Nephron progenitor cell (in vitro differentiated cells): Measurements from ENCODE around the gene AGA.

Experiments used
- DNase-seq: peaks from one replicate; pipeline ENCODE4 v3.0.0; 2021
- H3K27ac Mint-ChIP-seq: 2 replicates; pipeline ENCODE4 v1.8.0; 2021; ENCODE audit warnings: mild to moderate bottlenecking, moderate library complexity, mixed read lengths
- H3K27me3 Mint-ChIP-seq: 2 replicates; pipeline ENCODE4 v1.8.0; 2021; ENCODE audit warnings: mild to moderate bottlenecking, low read depth, mixed read lengths; ENCODE audit not compliant: poor library complexity
- H3K36me3 Mint-ChIP-seq: 2 replicates; pipeline ENCODE4 v1.8.0; 2021; ENCODE audit warnings: low read depth, mixed read lengths
- H3K4me1 Mint-ChIP-seq: 2 replicates; pipeline ENCODE4 v1.8.0; 2021; ENCODE audit warnings: mixed read lengths
- H3K4me3 Mint-ChIP-seq: 2 replicates; pipeline ENCODE4 v1.8.0; 2021; ENCODE audit warnings: mild to moderate bottlenecking, moderate library complexity, mixed read lengths
- H3K9me3 Mint-ChIP-seq: 2 replicates; pipeline ENCODE4 v1.8.0; 2021; ENCODE audit warnings: mild to moderate bottlenecking, moderate library complexity, mixed read lengths
- TF ChIP-seq, protein P1 (sequence below): fragments of 200-600 bp; sonication (generic); IDR thresholded peaks from 2 replicates; pipeline ENCODE4 v1.5.0; 2021; ENCODE audit warnings: antibody characterized with exemption

The AGA gene

GRCh38 chr4:177441803-177442622 lies at the start of gene AGA:
AGA (minus strand) TSS chr4:177442437; CDS start chr4:177442375, 62 bp downstream.
- Mint-ChIP-seq H3K4me1 (peaks cover 48% of the 10 kb centered on the region), H3K27me3 (peaks cover 2% of the 10 kb centered on the region), H3K27ac (peak within 1 kb of the TSS; percentile 97), H3K4me3 (peak within 1 kb of the TSS; percentile 89), H3K9me3 (no peaks in the 10 kb centered on the region), H3K36me3 (peaks cover 22% of the 10 kb centered on the region)
- peak; percentile 89 for DNase-seq
- TF ChIP-seq, protein P1, sequence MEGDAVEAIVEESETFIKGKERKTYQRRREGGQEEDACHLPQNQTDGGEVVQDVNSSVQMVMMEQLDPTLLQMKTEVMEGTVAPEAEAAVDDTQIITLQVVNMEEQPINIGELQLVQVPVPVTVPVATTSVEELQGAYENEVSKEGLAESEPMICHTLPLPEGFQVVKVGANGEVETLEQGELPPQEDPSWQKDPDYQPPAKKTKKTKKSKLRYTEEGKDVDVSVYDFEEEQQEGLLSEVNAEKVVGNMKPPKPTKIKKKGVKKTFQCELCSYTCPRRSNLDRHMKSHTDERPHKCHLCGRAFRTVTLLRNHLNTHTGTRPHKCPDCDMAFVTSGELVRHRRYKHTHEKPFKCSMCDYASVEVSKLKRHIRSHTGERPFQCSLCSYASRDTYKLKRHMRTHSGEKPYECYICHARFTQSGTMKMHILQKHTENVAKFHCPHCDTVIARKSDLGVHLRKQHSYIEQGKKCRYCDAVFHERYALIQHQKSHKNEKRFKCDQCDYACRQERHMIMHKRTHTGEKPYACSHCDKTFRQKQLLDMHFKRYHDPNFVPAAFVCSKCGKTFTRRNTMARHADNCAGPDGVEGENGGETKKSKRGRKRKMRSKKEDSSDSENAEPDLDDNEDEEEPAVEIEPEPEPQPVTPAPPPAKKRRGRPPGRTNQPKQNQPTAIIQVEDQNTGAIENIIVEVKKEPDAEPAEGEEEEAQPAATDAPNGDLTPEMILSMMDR: no peak

DNA sequence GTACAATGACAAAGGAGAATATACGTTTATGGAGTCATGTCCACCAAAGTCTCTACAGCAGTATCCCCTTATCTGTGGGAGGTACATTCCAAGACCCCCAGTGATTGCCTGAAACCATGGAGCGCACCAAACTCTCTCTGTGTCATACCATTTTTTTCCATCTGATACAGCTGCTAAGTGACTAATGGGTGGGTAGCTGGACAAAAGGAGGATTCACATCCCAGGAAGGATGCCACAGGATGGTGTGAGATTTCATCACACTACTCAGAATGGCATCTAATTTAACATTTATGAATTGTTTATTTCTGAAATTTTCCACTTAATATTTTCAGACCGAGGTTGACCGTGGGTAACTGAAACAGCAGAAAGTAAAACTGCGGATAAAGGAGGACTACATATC lies 49.8 kb upstream of the AGA start:
- peaks cover 8% of the 10 kb centered on the region for H3K36me3 Mint-ChIP-seq
- no peak overlapping the region for H3K4me3 Mint-ChIP-seq
- H3K9me3 Mint-ChIP-seq: peaks cover 9% of the 10 kb centered on the region
- no peaks in the 10 kb centered on the region for H3K27me3 Mint-ChIP-seq
- no peak for DNase-seq
- H3K4me1 Mint-ChIP-seq: peaks cover 4% of the 10 kb centered on the region
- no peak overlapping the region for H3K27ac Mint-ChIP-seq
- TF ChIP-seq, protein P1: no peak

GRCh38 chr4:177490769-177491168 lies 48.5 kb upstream of the AGA start:
- H3K27ac Mint-ChIP-seq: no peak overlapping the region
- no peaks in the 10 kb centered on the region for H3K27me3 Mint-ChIP-seq
- TF ChIP-seq, protein P1: no peak
- no peaks in the 10 kb centered on the region for H3K9me3 Mint-ChIP-seq
- no peaks in the 10 kb centered on the region for H3K36me3 Mint-ChIP-seq
- no peak overlapping the region for H3K4me3 Mint-ChIP-seq
- H3K4me1 Mint-ChIP-seq: no peaks in the 10 kb centered on the region
- DNase-seq: no peak

DNA sequence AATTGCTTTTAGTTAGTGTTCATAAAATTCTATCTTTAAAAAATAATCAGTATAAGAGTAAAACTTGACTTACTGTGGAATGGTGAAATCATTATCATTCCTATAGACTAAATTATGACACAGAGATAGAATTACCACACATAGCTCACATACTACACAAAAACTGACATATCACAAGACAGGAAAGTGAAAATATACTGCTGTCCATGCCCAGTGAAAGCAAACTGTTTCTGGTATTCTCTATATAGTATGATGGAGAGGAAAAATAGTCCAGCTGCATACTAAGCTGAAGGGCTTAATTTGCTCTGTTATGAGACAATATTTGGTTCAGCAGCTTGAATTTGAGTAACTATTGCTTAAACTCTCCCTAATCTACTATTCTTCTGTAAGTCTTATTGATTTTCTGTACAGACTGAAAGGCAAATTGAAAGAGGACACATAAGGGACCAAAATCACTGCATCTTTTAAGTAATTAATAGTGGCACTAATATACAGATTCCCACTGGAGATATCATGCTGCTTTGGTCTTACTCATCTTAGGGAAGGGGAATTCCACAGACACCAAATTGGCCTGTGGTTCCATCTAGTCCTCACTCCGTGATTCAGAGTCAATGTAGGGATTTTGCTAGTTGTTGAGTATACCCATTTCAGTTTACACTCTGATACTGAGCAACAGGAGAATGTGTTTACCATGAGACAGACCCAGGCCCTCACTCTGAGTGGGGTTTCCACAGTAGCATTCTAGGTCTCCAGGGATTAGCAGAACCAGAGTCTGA lies 47.4 kb upstream of the AGA start:
- TF ChIP-seq, protein P1: no peak
- Mint-ChIP-seq H3K4me1 (no peaks in the 10 kb centered on the region), H3K4me3 (no peak overlapping the region), H3K9me3 (no peaks in the 10 kb centered on the region), H3K27ac (no peak overlapping the region), H3K36me3 (no peaks in the 10 kb centered on the region), H3K27me3 (no peaks in the 10 kb centered on the region)
- DNase-seq: no peak

GRCh38 chr4:177487977-177488376 lies 45.7 kb upstream of the AGA start:
- H3K27ac Mint-ChIP-seq: no peak overlapping the region
- H3K9me3 Mint-ChIP-seq: no peaks in the 10 kb centered on the region
- no peaks in the 10 kb centered on the region for H3K36me3 Mint-ChIP-seq
- no peak for DNase-seq
- H3K27me3 Mint-ChIP-seq: no peaks in the 10 kb centered on the region
- H3K4me1 Mint-ChIP-seq: no peaks in the 10 kb centered on the region
- no peak overlapping the region for H3K4me3 Mint-ChIP-seq
- TF ChIP-seq, protein P1: no peak
